Myocyte (in vitro differentiated cells): Measurements from ENCODE around the gene STK11. TPM values are rescaled to one million over a fixed set of nuclear protein-coding genes. Genes with fewer than 3 reads are reported as not detected.
A peak's percentile ranks its signal among the peaks of the same experiment; 100 is the strongest.

Experiments
- DNase-seq: peaks from one replicate; pipeline ENCODE4 v3.0.0-alpha.2; 2012; ENCODE audit warnings: low read depth
- total RNA-seq: library from RNA; depleted of rRNA; stranded (reverse); fragments of >200 nt; gene quantifications from 2 replicates; pipeline ENCODE4 v1.2.3, GENCODE V29; 2014

Gene STK11
- total RNA-seq, 1 donor from 2014 or later, result 86.3 TPM

DNA sequence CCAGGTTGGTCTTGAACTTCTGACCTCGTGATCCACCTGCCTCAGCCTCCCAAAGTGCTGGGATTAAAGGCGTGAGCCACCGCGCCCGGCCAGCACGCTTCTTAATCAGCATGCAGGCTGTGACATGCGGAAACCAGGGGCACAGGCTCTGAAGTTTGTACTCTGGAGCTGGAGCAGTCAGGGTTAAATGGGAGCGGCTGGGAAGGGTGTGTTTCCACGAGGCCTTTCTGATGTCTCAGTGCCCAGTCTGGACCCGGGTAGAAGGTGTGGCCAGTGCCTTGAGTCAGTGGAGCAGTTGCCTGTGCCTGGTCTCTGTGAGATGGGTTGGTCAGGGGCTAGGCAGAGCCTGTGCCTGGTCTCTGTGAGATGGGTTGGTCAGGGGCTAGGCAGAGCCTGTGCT, 3.3 kb downstream of the STK11 start:
- DNase-seq, result peak; percentile 34

DNA sequence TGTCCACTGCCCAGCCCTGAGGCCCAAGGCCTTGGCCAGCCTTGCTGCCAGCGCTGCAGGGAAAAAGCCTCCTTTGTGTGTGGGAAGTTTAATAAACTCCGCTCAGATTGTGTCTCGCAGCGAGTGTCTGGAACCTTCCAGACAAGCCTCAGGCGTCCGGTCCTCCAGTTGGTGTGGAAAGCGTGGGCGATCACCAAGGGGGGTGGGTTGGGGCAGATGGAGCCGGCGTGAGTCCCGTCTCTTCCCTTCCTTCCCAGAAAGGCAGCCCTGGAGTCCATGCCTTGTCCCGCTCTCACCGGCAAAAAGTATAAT, 4.6 kb downstream of the STK11 start:
- DNase-seq, result no peak

DNA sequence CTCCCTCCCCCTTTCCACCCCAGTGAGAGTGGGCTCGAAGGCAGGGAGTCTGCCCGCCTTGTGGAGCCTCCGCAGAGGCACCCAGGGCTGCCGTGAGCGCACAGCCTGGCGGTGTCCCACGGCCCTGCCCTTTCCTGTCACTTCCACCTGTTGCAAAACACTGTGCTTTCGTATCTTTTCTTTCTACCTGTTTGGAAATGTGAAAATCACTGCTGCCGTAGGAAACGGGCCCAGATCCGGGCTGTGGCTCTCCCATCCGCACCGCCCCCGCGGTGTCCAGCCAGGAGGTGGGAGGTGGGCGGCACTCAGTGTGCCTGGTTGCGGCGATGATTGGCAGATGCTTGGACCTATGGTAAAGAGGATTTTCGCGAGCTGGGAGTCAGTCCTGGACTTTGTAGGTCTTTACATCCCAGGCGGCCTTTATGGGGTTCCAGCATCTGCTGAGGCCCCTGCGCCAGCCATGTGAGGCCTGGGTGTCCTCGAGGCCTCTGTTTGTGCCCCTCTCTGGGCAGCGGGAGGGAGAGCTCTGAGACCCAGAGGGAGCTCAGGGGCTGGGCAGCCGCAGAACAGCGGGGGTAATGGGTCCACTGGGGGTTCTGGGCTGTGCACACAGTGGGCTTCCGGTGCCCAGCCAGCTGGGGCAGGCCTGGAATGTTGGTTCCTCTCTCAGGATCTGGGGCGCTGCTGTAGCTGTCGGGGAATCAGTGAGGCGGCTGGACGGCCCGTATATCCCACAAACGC, 6.1 kb downstream of the STK11 start:
- DNase-seq, result no peak

DNA sequence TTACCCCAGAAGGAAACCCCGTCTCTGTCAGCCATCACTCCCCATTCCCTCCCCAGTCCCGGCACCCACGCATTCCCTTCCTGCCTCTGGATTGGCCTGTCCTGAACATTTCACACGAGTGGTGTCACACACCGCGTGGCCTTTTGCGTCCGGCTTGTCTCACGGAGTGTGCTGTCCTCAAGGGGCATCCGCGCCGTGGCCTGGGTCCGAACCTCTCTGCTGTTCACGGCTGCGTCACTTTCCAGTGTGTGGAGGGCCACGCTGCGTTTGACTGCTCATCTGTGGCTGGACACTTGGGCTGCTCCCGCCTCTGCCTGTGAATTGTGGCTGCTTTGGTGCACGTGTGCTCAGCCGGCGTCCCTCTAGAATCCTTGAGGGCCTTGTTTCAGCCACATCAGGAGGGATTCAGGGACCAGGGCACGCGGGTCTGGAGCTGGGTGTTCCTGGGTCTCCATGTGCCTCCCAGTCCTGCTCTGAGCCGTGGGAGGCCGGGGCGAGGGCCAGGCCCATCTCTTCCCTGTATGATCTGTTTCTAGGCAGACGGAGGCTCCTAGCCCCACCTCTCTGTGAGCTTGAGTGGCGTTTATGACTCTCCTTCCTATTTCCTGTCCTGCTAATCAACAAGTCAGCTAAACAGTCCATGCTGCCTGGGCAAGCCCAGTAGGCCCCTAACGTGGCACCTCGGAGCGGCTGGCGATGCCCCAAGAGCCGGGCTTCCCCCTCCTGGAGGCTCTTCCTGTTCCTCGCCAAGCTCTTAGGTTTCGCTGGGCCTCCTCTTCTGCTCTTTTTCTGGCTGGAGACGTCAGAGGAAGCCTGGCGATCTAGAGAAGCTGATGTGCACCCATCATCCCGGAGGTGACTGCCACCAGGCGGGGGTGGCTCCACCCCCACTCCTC, 8.1 kb downstream of the STK11 start:
- no peak for DNase-seq

- DNase-seq, result no peak
These were observed 8.8 kb downstream of the STK11 start for GRCh38 chr19:1214299-1214861.

DNA sequence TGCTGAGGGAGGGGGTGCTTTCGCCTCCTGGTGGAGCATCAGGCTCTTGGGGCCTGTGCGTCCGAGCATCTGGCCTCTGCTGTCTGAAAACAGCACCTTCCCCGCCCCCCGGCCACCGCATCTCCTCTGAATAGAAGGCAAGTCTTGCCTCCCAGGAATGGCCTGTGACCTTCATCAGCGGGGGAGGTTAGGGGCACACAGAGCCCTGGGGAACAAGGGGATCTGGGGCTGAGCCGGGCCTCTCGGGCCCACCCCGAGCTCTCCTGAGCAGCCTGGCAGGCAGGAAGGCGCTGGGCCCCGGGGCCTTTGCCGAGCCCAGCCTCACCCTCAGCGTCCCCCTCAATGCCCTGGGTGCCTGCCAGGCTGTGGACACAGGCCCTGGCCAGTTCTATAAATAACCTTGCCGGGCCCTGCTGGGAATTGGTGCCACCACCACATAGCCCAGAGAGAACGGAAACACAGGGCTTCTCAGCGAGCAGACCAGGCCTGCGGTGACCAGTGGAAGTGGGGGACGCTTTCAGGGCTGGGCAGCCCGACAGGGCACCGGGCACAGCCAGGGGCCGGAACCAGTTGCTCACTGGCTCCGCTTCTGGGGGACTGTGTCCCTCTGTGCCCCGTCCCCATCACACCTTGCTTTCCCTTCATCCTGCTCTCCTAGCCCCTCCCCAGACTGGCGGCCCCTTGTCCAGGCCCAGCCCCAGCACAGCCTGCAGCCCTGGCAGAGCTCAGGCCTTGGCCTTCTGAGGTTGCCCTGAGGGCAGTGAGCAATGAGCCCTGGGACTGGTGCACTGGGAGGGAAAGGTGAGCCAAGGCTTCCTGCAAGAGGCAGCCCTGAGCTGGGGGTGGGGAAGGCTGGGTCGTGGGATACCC, 9.5 kb downstream of the STK11 start:
- peak; percentile 95 for DNase-seq

DNA sequence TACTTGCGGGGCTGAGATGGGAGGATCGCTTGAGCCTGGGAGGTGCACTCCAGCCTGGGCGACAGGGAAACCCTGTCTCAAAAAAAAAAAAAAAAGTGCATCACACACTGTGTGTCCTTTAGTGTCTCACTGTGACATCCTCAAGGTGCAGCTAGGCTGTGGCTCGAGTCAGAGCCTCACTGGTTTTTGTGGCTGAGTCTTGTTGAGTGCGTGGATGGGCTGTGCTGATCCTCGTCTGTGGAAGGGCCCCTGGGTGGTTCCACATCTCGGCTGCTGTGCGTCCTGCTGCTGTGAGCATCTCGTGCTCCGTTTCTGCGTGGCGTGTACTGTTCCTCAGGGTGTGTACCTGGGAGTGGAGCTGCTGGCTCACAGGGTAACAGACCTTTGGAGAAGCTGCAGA, 11.2 kb downstream of the STK11 start:
- no peak for DNase-seq

DNA sequence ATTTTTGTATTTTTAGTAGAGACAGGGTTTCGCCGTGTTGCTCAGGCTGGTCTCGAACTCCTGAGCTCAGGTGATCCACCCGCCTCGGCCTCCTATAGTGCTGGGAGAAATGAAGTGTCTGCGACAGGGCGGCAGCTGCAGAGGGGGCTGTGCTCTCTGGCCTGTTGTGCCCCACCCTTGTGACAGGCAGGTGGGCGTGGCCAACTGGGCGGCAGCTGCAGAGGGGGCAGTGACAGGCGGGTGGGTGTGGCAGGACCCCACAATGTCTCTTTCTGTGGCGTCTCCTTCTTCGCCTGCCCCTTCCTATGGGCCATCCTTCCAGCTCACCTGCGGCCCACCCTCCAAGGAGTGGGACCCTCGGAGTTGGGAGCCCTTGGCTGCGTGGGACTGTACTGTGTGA, 11.8 kb downstream of the STK11 start:
- DNase-seq, result peak; percentile 85

DNA sequence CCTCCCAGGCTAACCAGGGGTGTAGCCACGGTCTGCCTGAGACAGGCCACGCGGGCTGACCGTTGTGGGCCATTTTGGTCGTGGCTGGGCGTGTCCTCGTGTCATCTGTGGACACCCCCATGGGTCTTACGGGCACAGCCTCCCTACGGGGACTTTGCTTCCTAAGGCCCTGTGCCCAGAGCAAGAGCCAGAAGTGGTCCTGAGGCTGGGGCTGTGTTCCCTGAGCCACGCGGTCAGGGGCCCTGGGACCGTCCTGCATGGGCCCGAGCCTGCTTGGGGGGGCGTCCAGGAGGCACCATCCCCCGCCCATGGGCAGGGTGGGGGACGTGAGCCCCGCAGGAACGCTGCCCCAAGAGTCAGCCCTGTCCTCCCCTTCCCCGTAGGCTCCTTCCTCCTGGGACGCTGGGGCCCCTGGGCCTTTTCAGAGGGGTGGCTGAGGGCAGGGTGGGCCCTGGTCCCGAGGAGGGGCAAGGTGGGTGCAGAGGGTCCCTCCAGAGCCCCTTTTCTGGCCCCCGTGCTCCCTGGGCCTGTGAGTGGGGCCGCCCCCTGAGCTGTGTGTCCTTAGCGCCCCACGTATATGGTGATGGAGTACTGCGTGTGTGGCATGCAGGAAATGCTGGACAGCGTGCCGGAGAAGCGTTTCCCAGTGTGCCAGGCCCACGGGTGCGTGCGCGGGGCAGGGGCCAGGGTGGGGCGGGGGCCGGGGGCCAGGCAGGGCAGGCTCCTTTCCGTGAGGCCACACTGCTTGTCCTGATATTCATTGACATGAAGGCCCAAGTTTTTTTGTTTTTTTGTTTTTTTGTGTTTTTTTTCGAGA, 13.4 kb downstream of the STK11 start:
- DNase-seq, result no peak

- no peak for DNase-seq
These were observed 14.4 kb downstream of the STK11 start for GRCh38 chr19:1219786-1220476.

DNA sequence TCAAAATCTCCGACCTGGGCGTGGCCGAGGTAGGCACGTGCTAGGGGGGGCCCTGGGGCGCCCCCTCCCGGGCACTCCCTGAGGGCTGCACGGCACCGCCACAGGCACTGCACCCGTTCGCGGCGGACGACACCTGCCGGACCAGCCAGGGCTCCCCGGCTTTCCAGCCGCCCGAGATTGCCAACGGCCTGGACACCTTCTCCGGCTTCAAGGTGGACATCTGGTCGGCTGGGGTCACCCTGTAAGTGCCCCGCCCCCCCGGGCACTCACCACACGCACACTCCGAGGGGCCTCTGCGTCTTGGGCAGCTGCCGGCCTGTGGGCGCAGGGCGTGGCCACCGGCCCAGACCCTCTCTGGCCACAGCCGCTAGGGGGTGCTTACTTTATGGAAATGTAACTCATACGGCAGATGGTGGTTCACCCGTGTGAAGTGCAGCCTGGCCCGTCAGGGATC, 14.9 kb downstream of the STK11 start:
- no peak for DNase-seq

DNA sequence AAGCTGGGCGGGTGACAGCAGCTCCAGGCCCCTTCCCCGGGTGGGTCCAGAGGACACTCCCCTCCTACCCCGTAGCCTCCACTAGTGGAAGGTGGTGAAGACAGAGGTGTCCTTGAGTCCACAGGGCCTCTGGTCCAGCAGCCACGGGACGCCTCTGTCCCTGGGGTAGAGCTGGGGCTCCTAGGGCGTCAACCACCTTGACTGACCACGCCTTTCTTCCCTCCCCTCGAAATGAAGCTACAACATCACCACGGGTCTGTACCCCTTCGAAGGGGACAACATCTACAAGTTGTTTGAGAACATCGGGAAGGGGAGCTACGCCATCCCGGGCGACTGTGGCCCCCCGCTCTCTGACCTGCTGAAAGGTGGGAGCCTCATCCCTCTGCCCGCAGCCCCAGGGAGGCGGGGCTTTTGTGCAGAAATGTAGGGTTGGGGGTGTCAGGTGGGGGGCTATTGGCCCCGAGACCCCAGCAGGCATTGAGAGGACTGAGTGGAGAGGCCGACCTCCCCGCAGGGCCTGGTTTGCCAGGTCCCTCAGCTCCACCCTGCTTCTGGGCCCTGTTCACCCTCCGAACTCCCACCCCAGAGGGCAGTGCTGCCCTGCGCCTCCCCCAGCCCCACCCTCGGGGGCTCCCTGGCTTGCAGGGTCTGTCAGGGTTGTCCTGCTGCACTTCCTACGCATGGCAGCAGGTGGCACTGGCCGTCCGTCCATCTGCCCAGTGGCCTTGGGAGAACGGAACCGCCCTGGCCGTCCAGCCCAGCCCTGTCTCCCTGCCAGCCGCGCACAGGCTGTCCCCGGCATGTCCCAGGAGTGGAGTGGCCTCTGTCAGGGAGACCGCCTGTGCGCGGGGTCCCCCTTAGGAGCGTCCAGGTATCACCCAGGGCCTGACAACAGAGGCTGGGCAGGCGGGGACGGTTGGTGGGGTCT, 15.7 kb downstream of the STK11 start:
- peak; percentile 50 for DNase-seq

DNA sequence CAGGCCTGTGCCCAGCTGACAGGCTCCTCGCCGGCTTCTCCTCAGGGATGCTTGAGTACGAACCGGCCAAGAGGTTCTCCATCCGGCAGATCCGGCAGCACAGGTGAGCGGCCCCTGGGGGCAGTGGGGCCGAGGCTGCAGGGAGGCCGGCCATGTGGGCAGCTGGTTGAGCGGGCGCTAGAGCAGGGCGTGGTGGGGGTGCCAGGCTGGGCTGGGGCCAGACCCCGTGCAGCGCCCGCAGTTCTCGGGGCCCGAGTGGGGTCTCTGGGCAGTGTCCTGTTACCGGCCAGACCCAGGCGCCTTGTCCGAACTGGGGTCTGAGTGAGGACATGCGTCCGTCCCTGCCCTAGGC, 16.3 kb downstream of the STK11 start:
- DNase-seq, result no peak

- no peak for DNase-seq
These were observed 16.8 kb downstream of the STK11 start for GRCh38 chr19:1222394-1222793.

- no peak for DNase-seq
These were observed 17.7 kb downstream of the STK11 start for GRCh38 chr19:1223018-1223855.

- no peak for DNase-seq
These were observed 18.7 kb downstream of the STK11 start for GRCh38 chr19:1224047-1224825.

DNA sequence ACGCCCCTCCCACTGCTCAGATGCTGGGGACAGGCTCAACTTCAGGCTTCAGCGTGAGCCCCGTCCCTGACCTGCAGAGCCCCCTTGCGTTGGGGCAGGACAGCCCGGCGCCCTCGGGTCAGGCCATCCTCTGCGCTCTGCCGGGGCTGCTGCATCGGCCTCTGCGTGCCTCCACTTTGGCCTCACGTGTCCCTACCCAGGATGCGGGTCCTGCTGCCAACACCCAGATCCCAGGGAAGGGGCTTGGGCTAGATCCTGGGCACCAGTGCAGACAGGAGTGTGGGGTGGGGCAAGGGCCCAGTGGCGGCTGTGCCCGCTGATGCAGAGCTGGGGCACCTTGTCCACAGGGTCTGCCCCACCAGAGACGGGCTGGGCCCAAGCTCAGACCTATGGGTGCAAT, 19.3 kb downstream of the STK11 start:
- no peak for DNase-seq
